Measurements from ENCODE around the gene SBF2. TPM values are rescaled to one million over a fixed set of nuclear protein-coding genes. Genes with fewer than 3 reads are reported as not detected.

The SBF2 gene
- total RNA-seq, 4 donors from 2014 or later, result 75.0 to 104 (median 86.9) TPM

DNA sequence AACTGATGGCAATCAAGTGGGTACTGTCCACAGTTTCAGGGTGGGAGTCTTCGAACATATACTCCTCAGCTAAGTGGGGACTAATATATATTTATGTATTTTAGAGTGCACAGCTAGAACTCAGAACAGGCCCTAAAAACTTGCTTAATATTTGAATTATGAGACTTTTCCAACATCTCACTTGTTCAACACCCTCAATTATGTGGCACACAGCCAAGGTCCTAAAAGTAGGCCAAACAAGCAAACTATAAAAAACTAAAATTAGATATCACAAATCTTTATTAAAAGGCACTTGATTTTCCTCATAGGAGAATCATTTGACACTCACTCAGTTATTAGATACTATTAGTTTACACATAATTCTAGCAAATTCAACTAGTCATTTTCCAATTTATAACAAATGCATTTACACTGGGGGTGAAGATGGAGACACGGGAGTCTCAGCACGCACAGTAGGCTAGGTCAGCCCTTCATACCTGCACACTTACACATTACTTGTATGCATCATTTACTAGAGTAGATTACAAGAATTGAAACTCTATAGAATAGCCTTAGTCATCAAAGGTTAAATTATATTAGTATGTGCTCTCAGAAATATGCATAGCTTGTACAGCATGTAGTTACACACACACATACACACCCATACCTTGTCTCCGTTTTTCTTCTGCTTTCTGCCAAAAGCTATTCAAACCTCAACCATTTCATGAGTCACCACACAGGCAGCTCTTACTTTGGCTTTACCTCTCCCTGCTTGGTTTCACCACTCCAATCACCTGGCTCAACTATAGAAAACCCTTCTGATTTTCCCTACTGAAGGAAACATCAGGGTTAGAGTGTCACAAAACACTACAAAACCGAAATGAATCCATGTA is 171.5 kb downstream of the SBF2 start:
- WGBS, 2 donors, result 73 to 76% methylated on average over 5 of the region's 5 CpGs
- H3K4me3 ChIP-seq, result no peak overlapping the region
- H3K9me3 ChIP-seq, result no peaks in the 10 kb centered on the region
- H3K36me3 ChIP-seq, result no peaks in the 10 kb centered on the region
- peak in 1 of 2 donors; percentile 56 for DNase-seq (ENCODE audit: low spot score in 2 of 2)
- H3K27me3 ChIP-seq, result no peaks in the 10 kb centered on the region
- H3K4me1 ChIP-seq, result peaks cover 0 to 66% (median 13%) of the 10 kb centered on the region in 4 donors
- TF ChIP-seq POLR2A (IDR thresholded peaks at IDR 0.05) (no peak), EP300 (IDR thresholded peaks at IDR 0.05) (no peak)
- TF ChIP-seq, protein P1, sequence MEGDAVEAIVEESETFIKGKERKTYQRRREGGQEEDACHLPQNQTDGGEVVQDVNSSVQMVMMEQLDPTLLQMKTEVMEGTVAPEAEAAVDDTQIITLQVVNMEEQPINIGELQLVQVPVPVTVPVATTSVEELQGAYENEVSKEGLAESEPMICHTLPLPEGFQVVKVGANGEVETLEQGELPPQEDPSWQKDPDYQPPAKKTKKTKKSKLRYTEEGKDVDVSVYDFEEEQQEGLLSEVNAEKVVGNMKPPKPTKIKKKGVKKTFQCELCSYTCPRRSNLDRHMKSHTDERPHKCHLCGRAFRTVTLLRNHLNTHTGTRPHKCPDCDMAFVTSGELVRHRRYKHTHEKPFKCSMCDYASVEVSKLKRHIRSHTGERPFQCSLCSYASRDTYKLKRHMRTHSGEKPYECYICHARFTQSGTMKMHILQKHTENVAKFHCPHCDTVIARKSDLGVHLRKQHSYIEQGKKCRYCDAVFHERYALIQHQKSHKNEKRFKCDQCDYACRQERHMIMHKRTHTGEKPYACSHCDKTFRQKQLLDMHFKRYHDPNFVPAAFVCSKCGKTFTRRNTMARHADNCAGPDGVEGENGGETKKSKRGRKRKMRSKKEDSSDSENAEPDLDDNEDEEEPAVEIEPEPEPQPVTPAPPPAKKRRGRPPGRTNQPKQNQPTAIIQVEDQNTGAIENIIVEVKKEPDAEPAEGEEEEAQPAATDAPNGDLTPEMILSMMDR (IDR thresholded peaks at IDR 0.05), result no peak
- H3K27ac ChIP-seq, result no peak overlapping the region

DNA sequence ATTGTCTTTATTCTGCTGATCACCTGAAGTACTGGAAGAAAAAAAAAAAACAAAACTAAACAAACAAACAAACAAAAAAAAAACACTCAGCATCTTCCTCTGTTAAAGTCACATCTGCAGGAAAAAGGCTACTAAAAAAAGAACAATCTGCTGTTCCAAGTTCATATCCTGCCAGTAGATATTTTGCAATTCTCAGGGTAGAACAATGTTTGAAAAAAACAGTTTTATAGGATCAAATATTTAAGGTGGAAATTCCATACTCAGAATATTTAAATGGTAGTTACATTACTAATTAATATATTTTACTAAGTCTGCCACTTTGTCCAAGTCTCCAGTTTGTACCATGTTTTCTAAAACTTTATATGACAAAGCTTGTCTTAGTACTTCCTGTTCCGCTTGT is 175.2 kb downstream of the SBF2 start:
- DNase-seq (ENCODE audit: low spot score in 2 of 2), result no peak
- peak overlapping the region in 1 of 4 donors; percentile 8 for H3K27ac ChIP-seq
- no peak for TF ChIP-seq POLR2A (IDR thresholded peaks at IDR 0.05)
- TF ChIP-seq EP300 (IDR thresholded peaks at IDR 0.05), result peak in 1 of 2 donors; percentile 37
- TF ChIP-seq, protein P1 (IDR thresholded peaks at IDR 0.05), result no peak
- WGBS, 2 donors, result 80 to 89% methylated on average over 1 of the region's 1 CpG
- no peaks in the 10 kb centered on the region for H3K36me3 ChIP-seq
- H3K9me3 ChIP-seq, result no peaks in the 10 kb centered on the region
- no peaks in the 10 kb centered on the region for H3K27me3 ChIP-seq
- H3K4me1 ChIP-seq, result peaks cover 0 to 66% (median 13%) of the 10 kb centered on the region in 4 donors
- H3K4me3 ChIP-seq, result no peak overlapping the region

DNA sequence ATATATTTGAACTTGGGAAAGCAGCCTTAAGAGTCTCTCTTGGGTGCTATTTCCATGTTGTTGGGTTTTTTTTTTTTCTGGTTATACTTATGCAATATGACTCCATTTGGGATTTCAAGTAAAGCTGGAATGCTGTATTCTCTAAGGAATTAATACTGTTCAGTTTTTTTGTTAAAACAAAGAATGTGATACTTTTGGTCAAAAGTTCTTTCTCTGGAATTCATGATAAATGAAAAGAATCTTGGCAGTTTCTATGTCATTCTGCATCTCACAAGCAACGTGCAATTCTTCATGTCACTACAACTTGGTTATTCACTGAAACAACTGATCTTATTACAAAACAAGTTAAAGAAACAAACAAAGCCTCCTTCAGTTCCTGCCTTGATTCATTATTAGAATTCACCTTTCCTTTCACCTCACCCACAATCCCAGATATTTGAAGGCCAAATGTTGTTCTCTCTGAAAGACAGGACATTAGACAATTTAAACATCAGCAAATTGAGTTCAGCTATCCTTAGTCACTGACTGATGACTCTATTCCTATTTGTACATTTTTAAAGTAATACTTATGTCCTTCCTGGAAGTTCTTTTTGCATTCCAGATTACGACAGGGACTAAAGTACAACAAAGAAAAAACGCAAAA is 176.2 kb downstream of the SBF2 start:
- Histone ChIP-seq H3K9me3 (no peaks in the 10 kb centered on the region), H3K4me1 (peaks cover 0 to 64% (median 11%) of the 10 kb centered on the region in 4 donors), H3K4me3 (no peak overlapping the region), H3K27me3 (no peaks in the 10 kb centered on the region), H3K36me3 (no peaks in the 10 kb centered on the region), H3K27ac (peak overlapping the region in 2 of 4 donors; percentile 53 to 70)
- TF ChIP-seq, protein P1 (IDR thresholded peaks at IDR 0.05), result no peak
- no peak for TF ChIP-seq POLR2A (IDR thresholded peaks at IDR 0.05)
- peak in 1 of 2 donors; percentile 48 for TF ChIP-seq EP300 (IDR thresholded peaks at IDR 0.05)
- no peak for DNase-seq (ENCODE audit: low spot score in 2 of 2)
- 34 to 36% methylated on average over 3 of the region's 3 CpGs for WGBS, 2 donors

DNA sequence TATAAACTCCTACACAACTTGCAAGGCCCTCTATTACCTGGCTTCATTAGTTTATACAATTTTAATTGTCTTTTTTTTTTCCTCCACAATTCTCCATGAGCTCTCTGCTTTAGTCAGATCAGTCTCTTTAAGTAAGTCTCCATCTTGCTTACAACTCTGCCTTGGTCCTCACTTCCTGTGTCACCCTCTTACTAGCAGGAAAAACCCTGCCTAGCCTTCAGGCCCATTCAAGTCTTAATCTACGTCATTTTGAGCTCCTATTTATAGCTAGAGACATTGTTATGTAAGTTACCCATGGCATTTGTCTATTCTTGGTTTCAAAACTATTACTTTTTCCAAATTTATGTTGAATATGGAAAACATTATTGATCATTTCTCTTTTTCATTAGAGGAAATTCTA is 177.4 kb downstream of the SBF2 start:
- no peak overlapping the region for H3K27ac ChIP-seq
- no peak overlapping the region for H3K4me3 ChIP-seq
- H3K4me1 ChIP-seq, result peaks cover 0 to 51% (median 3%) of the 10 kb centered on the region in 4 donors
- no peaks in the 10 kb centered on the region for H3K27me3 ChIP-seq
- WGBS, 2 donors, result 78 to 85% methylated on average over 1 of the region's 1 CpG
- TF ChIP-seq, protein P1 (IDR thresholded peaks at IDR 0.05), result no peak
- TF ChIP-seq EP300 (IDR thresholded peaks at IDR 0.05) (no peak), POLR2A (IDR thresholded peaks at IDR 0.05) (no peak)
- no peak for DNase-seq (ENCODE audit: low spot score in 2 of 2)
- H3K36me3 ChIP-seq, result no peaks in the 10 kb centered on the region
- peaks cover 0 to 3% (median 0%) of the 10 kb centered on the region in 4 donors for H3K9me3 ChIP-seq

All from tibial nerve (tissue), 4 donors.